Keratinocyte (primary cell): Measurements from ENCODE around the gene SYNE2.

Source experiments
- CTCF ChIP-seq, 3 experiments: IDR thresholded peaks in 1 of 3; conservative IDR thresholded peaks in 1 of 3; optimal IDR thresholded peaks in 1 of 3; 2 replicates in 2 of 3; 3 replicates in 1 of 3; pipeline versions ENCODE3 to v1.5.1; 2011; ENCODE audit warnings: low read length in 3 of 3, mild to moderate bottlenecking in 3 of 3, moderate library complexity in 2 of 3, control low read depth in 1 of 3, inconsistent platforms in 1 of 3; ENCODE audit not compliant: insufficient read depth in 2 of 3; ENCODE audit errors: extremely low read depth in 1 of 3
- EZH2 ChIP-seq: IDR thresholded peaks from one replicate; pipeline ENCODE4 v1.6.1; 2012; ENCODE audit warnings: inconsistent platforms, mild to moderate bottlenecking, low read length, moderate library complexity

- TF ChIP-seq CTCF (optimal IDR thresholded peaks at IDR 0.05 in 1 of 3, IDR thresholded peaks at IDR 0.05 in 1 of 3, conservative IDR thresholded peaks at IDR 0.05 in 1 of 3; ENCODE audit: extremely low read depth in 1 of 3, insufficient read depth in 2 of 3, low read length in 3 of 3) (no peak), EZH2 (no peak)
Observed at GRCh38 chr14:64158608-64159007, 305.8 kb downstream of the SYNE2 start.
